IMR-90 (cell line): ENCODE measurements around the gene RGS17. TPM values are rescaled to one million over a fixed set of nuclear protein-coding genes. Genes with fewer than 3 reads are reported as not detected.

Experiments
- ATAC-seq: fragments of 200-7000 bp; cut with Tn5 transposase; 2 replicates; pipeline ENCODE4 v1.9.1; 2020; ENCODE audit warnings: low read depth, mild to moderate bottlenecking, moderate library complexity
- BruUV-seq: library from RNA; stranded (reverse); fragments of 400-500 nt; replicated peaks from 2 replicates; lab custom pipeline; 2021; lab: Mats Ljungman, UMichigan
- CTCF ChIA-PET: fragments of 300-600 bp; formaldehyde crosslinking; extraction: SDS; loops from one replicate; lab custom pipeline; 2021; ENCODE audit warnings: antibody characterized with exemption; lab: Yijun Ruan, JAX
- POLR2A ChIA-PET: fragments of 300-600 bp; sonication (Branson Sonifier 250); formaldehyde crosslinking; loops from one replicate; lab custom pipeline; 2022; ENCODE audit warnings: antibody characterized with exemption; ENCODE audit not compliant: unreplicated experiment; lab: Charles Lee
- DNase-seq: peaks from one replicate; pipeline ENCODE4 v3.0.0; 2013
- H2AFZ ChIP-seq: replicated peaks from 2 replicates; pipeline ENCODE3; 2013; ENCODE audit warnings: low read length, mild to moderate bottlenecking; ENCODE audit not compliant: poor library complexity
- H2AK5ac ChIP-seq: 2 replicates; pipeline ENCODE4 v1.6.1; 2013; ENCODE audit warnings: low read depth, low read length, inconsistent platforms
- H2AK9ac ChIP-seq: replicated peaks from 2 replicates; pipeline ENCODE3; 2013; ENCODE audit warnings: mild to moderate bottlenecking, low read depth, low read length, moderate library complexity; ENCODE audit not compliant: poor library complexity
- H2BK120ac ChIP-seq: 2 replicates; pipeline ENCODE4 v1.6.1; 2013; ENCODE audit warnings: low read depth, low read length, inconsistent platforms
- H2BK15ac ChIP-seq: 3 replicates; pipeline ENCODE4 v1.6.1; 2013; ENCODE audit warnings: low read depth, low read length, inconsistent platforms
- H2BK20ac ChIP-seq: 2 replicates; pipeline ENCODE4 v1.6.1; 2013; ENCODE audit warnings: low read depth, mild to moderate bottlenecking, inconsistent platforms, low read length, moderate library complexity
- H2BK5ac ChIP-seq: 2 replicates; pipeline ENCODE4 v1.6.1; 2013; ENCODE audit warnings: mild to moderate bottlenecking, low read depth, low read length, inconsistent platforms; ENCODE audit not compliant: poor library complexity, severe bottlenecking
- H3K14ac ChIP-seq: replicated peaks from 2 replicates; pipeline ENCODE4 v1.6.1; 2013; ENCODE audit warnings: low read depth, low read length, inconsistent platforms
- H3K18ac ChIP-seq: 2 replicates; pipeline ENCODE4 v1.6.1; 2013; ENCODE audit warnings: low read depth, low read length, control low read depth
- H3K23ac ChIP-seq: 2 replicates; pipeline ENCODE4 v1.6.1; 2013; ENCODE audit warnings: low read depth, low read length, inconsistent platforms
- H3K27ac ChIP-seq: 2 replicates; pipeline ENCODE4 v1.5.1; 2013; ENCODE audit warnings: mild to moderate bottlenecking, control low read depth, low read length; ENCODE audit not compliant: insufficient read depth
- H3K27me3 ChIP-seq: 2 replicates; pipeline ENCODE4 v1.6.1; 2013; ENCODE audit warnings: low read length; ENCODE audit not compliant: control insufficient read depth, insufficient read depth
- H3K36me3 ChIP-seq: 2 replicates; pipeline ENCODE4 v1.6.1; 2013; ENCODE audit warnings: low read length, mixed read lengths; ENCODE audit not compliant: control insufficient read depth, insufficient read depth
- H3K4ac ChIP-seq: 2 replicates; pipeline ENCODE4 v1.6.1; 2013; ENCODE audit warnings: low read depth, low read length, inconsistent platforms
- H3K4me1 ChIP-seq: 2 replicates; pipeline ENCODE4 v1.6.1; 2013; ENCODE audit warnings: low read length, mixed read lengths; ENCODE audit not compliant: control insufficient read depth, insufficient read depth
- H3K4me2 ChIP-seq: 2 replicates; pipeline ENCODE4 v1.6.1; 2013; ENCODE audit warnings: low read depth, mild to moderate bottlenecking, control low read depth, low read length, moderate library complexity
- H3K4me3 ChIP-seq: 2 replicates; pipeline ENCODE4 v1.5.1; 2013; ENCODE audit warnings: low read depth, mild to moderate bottlenecking, control low read depth, low read length, moderate library complexity; ENCODE audit not compliant: insufficient read depth
- H3K56ac ChIP-seq: 2 replicates; pipeline ENCODE4 v1.6.1; 2013; ENCODE audit warnings: low read length, inconsistent platforms; ENCODE audit not compliant: insufficient read depth; ENCODE audit errors: extremely low read depth
- H3K79me1 ChIP-seq, 2 experiments: 2 replicates each; pipeline ENCODE4 v1.6.1; 2013; ENCODE audit warnings: low read length in 2 of 2, inconsistent platforms in 1 of 2, low read depth in 1 of 2
- H3K9ac ChIP-seq: 2 replicates; pipeline ENCODE4 v1.6.1; 2013; ENCODE audit warnings: low read depth, low read length, control low read depth
- H3K9me1 ChIP-seq: 2 replicates; pipeline ENCODE4 v1.6.1; 2013; ENCODE audit warnings: low read length, inconsistent platforms; ENCODE audit not compliant: insufficient read depth
- H3K9me3 ChIP-seq: 2 replicates; pipeline ENCODE4 v1.6.1; 2013; ENCODE audit warnings: low read length; ENCODE audit not compliant: control insufficient read depth, insufficient read depth
- H4K20me1 ChIP-seq: 2 replicates; pipeline ENCODE4 v1.6.1; 2013; ENCODE audit warnings: low read length, inconsistent platforms; ENCODE audit not compliant: insufficient read depth
- H4K5ac ChIP-seq: 2 replicates; pipeline ENCODE4 v1.6.1; 2013; ENCODE audit warnings: mild to moderate bottlenecking, low read depth, low read length, control low read depth
- H4K8ac ChIP-seq, 2 experiments: 2 replicates each; pipeline ENCODE4 v1.6.1; 2013; ENCODE audit warnings: low read depth in 2 of 2, low read length in 2 of 2, control low read depth in 1 of 2, inconsistent platforms in 1 of 2
- H4K91ac ChIP-seq: 2 replicates; pipeline ENCODE4 v1.6.1; 2013; ENCODE audit warnings: low read depth, low read length, inconsistent platforms; ENCODE audit not compliant: insufficient read depth
- MXI1 ChIP-seq: IDR thresholded peaks from 2 replicates; pipeline ENCODE4 v1.6.1; 2012; ENCODE audit warnings: low read depth, mild to moderate bottlenecking, low read length, moderate library complexity, borderline replicate concordance
- POLR2A ChIP-seq: IDR thresholded peaks from 2 replicates; pipeline ENCODE4 v1.6.1; 2012; ENCODE audit warnings: mild to moderate bottlenecking, low read depth, low read length
- RCOR1 ChIP-seq: IDR thresholded peaks from 2 replicates; pipeline ENCODE4 v1.6.1; 2012; ENCODE audit warnings: mild to moderate bottlenecking, low read length, improper control_type of control experiment; ENCODE audit not compliant: insufficient replicate concordance
- WGBS, 2 experiments: methylation state at CpG; one replicate each; pipeline versions ENCODE4 v1.1.5 to v1.1.7; 2013; ENCODE audit warnings: missing lambda C conversion rate in 2 of 2; ENCODE audit not compliant: insufficient read length in 1 of 2; ENCODE audit errors: extremely low coverage in 2 of 2; 5-methylcytosine and 5-hydroxymethylcytosine counted together
- dilution Hi-C: fragments of 300-500 bp; cut with HindIII; formaldehyde crosslinking; loops from one replicate; pipeline ENCODE4 v1.14.3; 2018; ENCODE audit warnings: low sequenced_read_pairs; ENCODE audit not compliant: unreplicated experiment
- in situ Hi-C: fragments of 300-500 bp; cut with MboI; formaldehyde crosslinking; loops from 3 replicates; pipeline ENCODE4 v1.14.3; 2019; ENCODE audit warnings: low sequenced_read_pairs, inconsistent platforms, mixed read lengths
- intact Hi-C: fragments of 100-400 bp; cut with micrococcal nuclease; formaldehyde crosslinking; loops from 2 replicates; pipeline ENCODE4 v1.10.0; 2022
- polyA plus RNA-seq, 3 experiments: library from polyadenylated mRNA; depleted of rRNA; stranded (reverse); fragments of >200 nt; gene quantifications; 2 replicates each; pipeline ENCODE4 v1.2.3, GENCODE V29; 2012; ENCODE audit warnings: low replicate concordance in 1 of 3
- total RNA-seq: library from RNA; depleted of rRNA; stranded (reverse); fragments of >200 nt; gene quantifications from 2 replicates; pipeline ENCODE4 v1.2.3, GENCODE V29; 2012

RGS17 gene
- total and polyA plus RNA-seq, 2 of the 4 experiments (the other 2 are of a cell fraction) = 0.75 to 1.4 TPM

GRCh38 chr6:152981989-152982903, 148.8 kb downstream of the RGS17 start:
- H3K9ac ChIP-seq = peak overlapping the region; percentile 87
- POLR2A ChIA-PET = no interaction called here

More at GRCh38 chr6:152981989-152982903, 148.8 kb downstream of the RGS17 start:
- H3K18ac ChIP-seq = no peak overlapping the region
- H4K8ac ChIP-seq = peak overlapping the region in 1 of 2 experiments; percentile 19; a peak in 1 of 4 replicates
- H2BK20ac ChIP-seq = no peak overlapping the region
- H3K4ac ChIP-seq = peak overlapping the region; percentile 65
- H2BK120ac ChIP-seq = no peak overlapping the region
- no peaks in the 10 kb centered on the region for H3K9me1 ChIP-seq
- H4K20me1 ChIP-seq = peaks cover 13% of the 10 kb centered on the region; the same call in 1 of the 2 replicates
- dilution Hi-C loops (no loop called here), intact Hi-C loops (loop anchor here (5.0 kb wide), 1 partner anchor 600 kb away; no protein-coding TSS in a partner anchor), in situ Hi-C loops (no loop called here)
- no peaks in the 10 kb centered on the region for H3K9me3 ChIP-seq
- peak overlapping the region; percentile 80; the same call in 1 of the 2 replicates for H3K23ac ChIP-seq
- no peak overlapping the region for H4K91ac ChIP-seq
- no peaks in the 10 kb centered on the region for H3K27me3 ChIP-seq
- no peaks in the 10 kb centered on the region for H3K36me3 ChIP-seq
- H3K79me1 ChIP-seq = peaks cover 4 to 18% of the 10 kb centered on the region in 2 experiments; a peak in 2 of 4 replicates
- peak overlapping the region; percentile 70 for H3K4me2 ChIP-seq
- H4K5ac ChIP-seq = no peak overlapping the region
- H2BK5ac ChIP-seq = peak overlapping the region; percentile 59
- peak overlapping the region; percentile 68 for H3K4me3 ChIP-seq
- peak overlapping the region; percentile 36 for H3K27ac ChIP-seq
- no peak overlapping the region for H2BK15ac ChIP-seq
- no peak for ATAC-seq
- DNase-seq = no peak
- peak overlapping the region; percentile 78 for H2AFZ ChIP-seq
- H3K14ac ChIP-seq = peak overlapping the region; percentile 28
- peaks cover 5% of the 10 kb centered on the region for H3K4me1 ChIP-seq
- H2AK5ac ChIP-seq = peak overlapping the region; percentile 30; the same call in 1 of the 2 replicates
- CTCF ChIA-PET = interaction anchor here (0.6 kb wide), 1 partner anchor 207 kb away, joined by 3 read pairs; no protein-coding TSS in a partner anchor
- H2AK9ac ChIP-seq = peak overlapping the region; percentile 96
- 0% methylated on average over 9 of the region's 71 CpGs; no CpG with 5 or more reads in 1 of the 2 experiments for WGBS, 2 experiments
- peak overlapping the region; percentile 29; the same call in 1 of the 2 replicates for H3K56ac ChIP-seq
- BruUV-seq = no TSS peak
- TF ChIP-seq MXI1 (no peak), POLR2A (no peak), RCOR1 (no peak)
